GM10248 (cell line): ENCODE measurements around the gene ULK4.
"Not testable (repeated sequence)": the region's sequence is repeated elsewhere in the genome, so short reads cannot be mapped to it uniquely, and the experiment has no call there.

Source experiments
- CTCF ChIA-PET: fragments of 300-600 bp; sonication (Branson Sonifier 250); formaldehyde crosslinking; extraction: SDS; loops from one replicate; lab custom pipeline; 2021; ENCODE audit warnings: antibody characterized with exemption; lab: Yijun Ruan, JAX
- POLR2A ChIA-PET: fragments of 350-650 bp; sonication (Branson Sonifier 250); formaldehyde crosslinking; extraction: SDS; loops from one replicate; lab custom pipeline; 2020; ENCODE audit warnings: antibody characterized with exemption; lab: Yijun Ruan, JAX
- DNase-seq: peaks from one replicate; pipeline ENCODE4 v3.0.0; 2012; ENCODE audit errors: extremely low spot score
- TF ChIP-seq, protein P1 (sequence below): IDR thresholded peaks from 2 replicates; pipeline ENCODE4 v1.5.1; 2012; ENCODE audit warnings: mild to moderate bottlenecking, low read depth; ENCODE audit errors: extremely low read depth, missing control alignments, control extremely low read depth

The ULK4 gene

DNA sequence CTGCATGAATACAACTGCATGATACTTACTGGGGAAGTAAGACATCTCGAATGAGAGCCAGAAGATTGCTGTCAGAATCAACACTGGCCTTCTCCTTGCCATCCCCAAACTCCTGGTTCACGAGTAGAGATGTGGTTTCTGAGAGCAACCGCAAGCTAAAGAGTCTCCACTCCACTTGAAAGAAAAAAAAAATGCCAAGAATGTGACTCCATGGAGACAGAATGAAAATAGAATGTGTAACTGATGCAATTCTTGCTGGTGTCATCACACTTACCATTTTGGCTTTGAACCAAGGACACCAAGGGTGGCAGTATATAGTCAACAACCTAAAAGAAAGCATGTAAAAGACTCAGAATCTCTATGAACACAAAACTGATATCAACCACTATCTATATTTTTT is 280.4 kb downstream of the ULK4 start:
- TF ChIP-seq, protein P1, sequence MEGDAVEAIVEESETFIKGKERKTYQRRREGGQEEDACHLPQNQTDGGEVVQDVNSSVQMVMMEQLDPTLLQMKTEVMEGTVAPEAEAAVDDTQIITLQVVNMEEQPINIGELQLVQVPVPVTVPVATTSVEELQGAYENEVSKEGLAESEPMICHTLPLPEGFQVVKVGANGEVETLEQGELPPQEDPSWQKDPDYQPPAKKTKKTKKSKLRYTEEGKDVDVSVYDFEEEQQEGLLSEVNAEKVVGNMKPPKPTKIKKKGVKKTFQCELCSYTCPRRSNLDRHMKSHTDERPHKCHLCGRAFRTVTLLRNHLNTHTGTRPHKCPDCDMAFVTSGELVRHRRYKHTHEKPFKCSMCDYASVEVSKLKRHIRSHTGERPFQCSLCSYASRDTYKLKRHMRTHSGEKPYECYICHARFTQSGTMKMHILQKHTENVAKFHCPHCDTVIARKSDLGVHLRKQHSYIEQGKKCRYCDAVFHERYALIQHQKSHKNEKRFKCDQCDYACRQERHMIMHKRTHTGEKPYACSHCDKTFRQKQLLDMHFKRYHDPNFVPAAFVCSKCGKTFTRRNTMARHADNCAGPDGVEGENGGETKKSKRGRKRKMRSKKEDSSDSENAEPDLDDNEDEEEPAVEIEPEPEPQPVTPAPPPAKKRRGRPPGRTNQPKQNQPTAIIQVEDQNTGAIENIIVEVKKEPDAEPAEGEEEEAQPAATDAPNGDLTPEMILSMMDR, result no peak
- no peak for DNase-seq
- ChIA-PET CTCF (interaction anchor here (0.8 to 1.4 kb wide), 2 partner anchors 14 to 16 kb away, joined by 3 read pairs; no protein-coding TSS in a partner anchor), POLR2A (no interaction called here)

DNA sequence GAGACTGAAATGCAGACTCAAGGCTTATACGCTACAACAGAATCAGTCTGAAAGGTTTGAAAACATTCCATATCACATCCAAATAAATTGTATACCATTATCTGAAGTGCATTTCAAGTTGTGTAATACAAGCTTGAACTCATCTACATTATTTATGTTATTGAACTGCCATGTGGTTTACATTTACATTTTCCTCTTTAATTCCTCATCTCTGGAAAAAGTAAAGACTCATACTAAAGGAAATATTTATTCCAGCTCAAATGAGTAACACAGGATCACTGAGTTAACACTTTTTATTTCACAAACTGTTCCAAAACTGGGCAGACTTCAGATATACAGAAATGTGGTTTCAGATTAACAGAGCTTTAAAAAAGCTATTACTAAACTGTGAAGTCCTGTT is 282.5 kb downstream of the ULK4 start:
- POLR2A ChIA-PET, result no interaction called here
- DNase-seq, result no peak

DNA sequence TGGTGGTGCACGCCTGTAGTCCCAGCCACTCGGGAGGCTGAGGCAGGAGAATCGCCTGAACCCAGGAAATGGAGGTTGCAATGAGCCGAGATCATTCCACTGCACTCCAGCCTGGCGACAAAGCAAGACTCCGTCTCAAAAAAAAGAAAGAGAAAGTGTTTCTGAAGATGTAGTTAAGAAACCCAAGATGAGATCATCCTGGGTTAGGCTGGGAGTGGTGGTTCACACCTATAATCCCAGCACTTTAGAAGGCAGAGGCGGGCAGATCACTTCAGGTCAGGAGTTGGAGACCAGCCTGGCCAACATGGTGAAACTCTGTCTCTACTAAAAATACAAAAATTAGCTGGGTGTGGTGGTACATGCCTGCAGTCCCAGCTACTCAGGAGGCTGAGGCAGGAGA is 286.8 kb downstream of the ULK4 start:
- CTCF ChIA-PET, DNase-seq, POLR2A ChIA-PET: not testable (repeated sequence)

More for the DNA sequence above, 282.5 kb downstream of the ULK4 start:
- TF ChIP-seq, protein P1, result no peak
- CTCF ChIA-PET, result interaction anchor here (0.7 to 0.8 kb wide), 2 partner anchors 9 to 32 kb away, joined by 3 read pairs; no protein-coding TSS in a partner anchor

DNA sequence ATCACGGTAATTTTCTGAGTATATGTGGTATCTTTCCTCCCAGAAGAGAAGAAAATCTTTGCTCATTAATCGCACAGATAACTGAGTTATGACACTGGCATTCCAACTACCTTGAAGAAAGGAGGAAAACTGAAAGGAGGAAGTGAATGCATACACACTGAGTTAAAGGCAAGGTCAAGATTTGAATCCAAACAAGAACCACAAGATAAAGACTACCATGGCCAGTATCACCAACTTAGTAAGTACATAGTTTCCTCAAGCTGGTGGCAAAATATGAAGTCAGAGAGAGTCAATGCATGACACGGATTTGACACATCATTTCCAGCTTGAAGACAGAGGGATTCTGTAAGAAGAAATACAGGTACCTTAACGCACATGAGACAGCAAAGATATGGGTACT is 287.5 kb downstream of the ULK4 start:
- ChIA-PET POLR2A (no interaction called here), CTCF (no interaction called here)

DNA sequence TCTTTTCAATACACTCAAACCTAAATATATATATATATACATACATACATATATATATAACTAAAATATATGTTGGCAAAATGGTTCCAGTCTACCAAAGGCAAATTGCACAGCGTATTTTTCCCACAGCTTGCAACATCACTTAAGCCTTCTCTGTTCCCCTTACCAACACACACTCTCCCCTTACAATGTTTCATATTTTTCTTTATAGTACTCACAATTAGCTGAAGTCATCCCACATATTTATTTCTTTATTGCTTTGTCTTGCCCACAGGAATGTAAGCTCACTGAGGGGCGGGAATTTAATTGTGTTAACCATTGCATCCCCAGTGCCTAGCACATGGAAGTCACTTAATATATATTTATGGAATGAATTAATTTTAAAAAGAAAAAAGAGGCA is 288.3 kb downstream of the ULK4 start:
- no peak for DNase-seq
- TF ChIP-seq, protein P1, result no peak
- ChIA-PET CTCF (no interaction called here), POLR2A (no interaction called here)

More for the DNA sequence above, 287.5 kb downstream of the ULK4 start:
- TF ChIP-seq, protein P1, result no peak
- DNase-seq, result no peak

DNA sequence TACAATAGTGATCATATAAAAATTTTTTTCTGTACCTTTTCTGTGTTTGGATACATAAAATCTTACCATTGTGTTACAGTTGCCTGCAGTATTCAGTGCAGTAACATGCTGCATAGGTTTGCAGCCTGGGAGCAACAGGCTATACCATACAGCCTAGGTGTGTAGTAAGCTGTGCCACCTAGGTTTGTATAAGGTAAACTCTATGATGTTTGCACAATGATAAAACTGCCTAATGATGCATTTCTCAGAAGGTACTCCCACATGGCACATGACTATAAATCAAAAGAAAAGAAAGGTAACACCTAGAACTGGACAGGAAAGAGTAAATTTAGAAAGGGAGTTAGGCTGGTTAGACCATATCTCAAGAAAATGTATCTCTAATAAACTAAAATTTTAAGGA is 293.5 kb downstream of the ULK4 start:
- CTCF ChIA-PET, result no interaction called here
- TF ChIP-seq, protein P1, result no peak
- no peak for DNase-seq
- POLR2A ChIA-PET, result no interaction called here

DNA sequence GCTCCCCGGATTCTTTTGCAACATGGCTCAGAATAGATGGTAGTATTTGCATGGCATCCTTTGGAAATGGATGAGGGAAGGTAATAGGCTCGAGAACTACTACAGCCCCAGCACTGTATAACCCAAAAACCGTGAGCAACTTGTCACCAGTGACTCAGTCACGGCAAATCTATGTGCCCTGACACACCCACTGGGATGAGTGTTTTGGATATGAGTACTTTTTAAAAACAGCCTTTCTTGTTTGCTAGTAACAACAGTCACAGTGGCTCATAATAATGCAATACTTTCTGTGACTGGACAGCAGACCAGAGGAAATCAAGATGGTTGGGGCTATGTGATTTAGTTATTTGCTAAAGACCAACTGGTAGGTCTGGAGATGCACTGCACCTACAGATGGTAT is 299.6 kb downstream of the ULK4 start:
- TF ChIP-seq, protein P1, result no peak
- no peak for DNase-seq
- ChIA-PET POLR2A (no interaction called here), CTCF (no interaction called here)
